ENCODE data around the gene AGRN. TPM values are rescaled to one million over a fixed set of nuclear protein-coding genes. Genes with fewer than 3 reads are reported as not detected.

AGRN gene
- total RNA-seq, 1 donor from 2014 or later: 27.6 TPM

DNA sequence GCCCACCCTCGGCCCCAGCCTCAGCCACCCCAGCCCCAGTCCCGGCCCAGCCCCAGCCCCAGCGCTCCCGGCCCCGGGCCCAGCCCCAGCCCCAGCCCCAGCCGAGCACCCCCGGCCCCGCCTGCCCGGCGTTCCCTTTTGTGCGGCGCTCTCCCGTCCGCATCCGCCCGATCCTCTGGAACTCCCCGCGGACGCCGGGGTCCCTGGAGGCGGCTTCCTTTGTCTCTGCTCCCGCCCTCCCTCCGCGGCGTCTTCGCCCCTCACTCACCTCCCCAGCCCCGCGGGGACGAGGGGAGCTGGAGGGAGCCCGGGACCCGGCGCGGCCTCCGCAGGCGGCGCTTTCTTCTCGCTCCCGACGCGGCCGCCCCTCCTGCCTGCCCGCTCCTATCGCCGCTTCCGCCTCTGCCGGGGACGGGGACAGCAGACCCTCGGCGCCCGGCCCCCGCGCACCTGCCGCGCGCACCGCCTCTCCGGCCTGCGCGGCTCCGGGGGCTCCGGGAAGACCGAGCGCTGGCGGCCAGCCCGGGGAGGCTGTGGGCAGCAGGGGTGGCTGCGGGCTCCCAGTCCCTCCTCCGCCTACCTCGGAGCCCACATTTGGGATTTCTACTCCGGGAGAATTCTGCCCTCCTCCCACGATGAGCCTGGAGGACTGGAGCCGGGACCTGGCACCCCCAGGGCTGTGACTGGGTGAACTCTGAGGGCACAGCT, 14.0 kb downstream of the AGRN start:
- Mint-ChIP-seq H3K36me3 (ENCODE audit: low read depth) (no peaks in the 10 kb centered on the region), H3K9me3 (no peaks in the 10 kb centered on the region)
- intact Hi-C loops (cut with micrococcal nuclease): loop anchor here (1.0 to 5.0 kb wide), 3 partner anchors 25 to 258 kb away; no protein-coding TSS in a partner anchor

GRCh38 chr1:1034439-1034781, 14.5 kb downstream of the AGRN start:
- intact Hi-C loops (cut with micrococcal nuclease): loop anchor here (5.0 kb wide), 1 partner anchor 258 kb away; no protein-coding TSS in a partner anchor
- H3K4me1 Mint-ChIP-seq (ENCODE audit: low read depth): peaks cover 12% of the 10 kb centered on the region
- no peaks in the 10 kb centered on the region for H3K36me3 Mint-ChIP-seq (ENCODE audit: low read depth)
- no peak for DNase-seq (ENCODE audit: low spot score)
- H3K27me3 Mint-ChIP-seq (ENCODE audit: low read depth): peaks cover 29% of the 10 kb centered on the region
- H3K4me3 Mint-ChIP-seq (ENCODE audit: low read depth): peak overlapping the region; percentile 54
- H3K27ac Mint-ChIP-seq: no peak overlapping the region
- H3K9me3 Mint-ChIP-seq: no peaks in the 10 kb centered on the region

More for the DNA sequence above, 14.0 kb downstream of the AGRN start:
- Mint-ChIP-seq H3K4me3 (ENCODE audit: low read depth) (peak overlapping the region; percentile 54), H3K27me3 (ENCODE audit: low read depth) (peaks cover 25% of the 10 kb centered on the region), H3K4me1 (ENCODE audit: low read depth) (peaks cover 10% of the 10 kb centered on the region), H3K27ac (no peak overlapping the region)
- DNase-seq (ENCODE audit: low spot score): no peak

DNA sequence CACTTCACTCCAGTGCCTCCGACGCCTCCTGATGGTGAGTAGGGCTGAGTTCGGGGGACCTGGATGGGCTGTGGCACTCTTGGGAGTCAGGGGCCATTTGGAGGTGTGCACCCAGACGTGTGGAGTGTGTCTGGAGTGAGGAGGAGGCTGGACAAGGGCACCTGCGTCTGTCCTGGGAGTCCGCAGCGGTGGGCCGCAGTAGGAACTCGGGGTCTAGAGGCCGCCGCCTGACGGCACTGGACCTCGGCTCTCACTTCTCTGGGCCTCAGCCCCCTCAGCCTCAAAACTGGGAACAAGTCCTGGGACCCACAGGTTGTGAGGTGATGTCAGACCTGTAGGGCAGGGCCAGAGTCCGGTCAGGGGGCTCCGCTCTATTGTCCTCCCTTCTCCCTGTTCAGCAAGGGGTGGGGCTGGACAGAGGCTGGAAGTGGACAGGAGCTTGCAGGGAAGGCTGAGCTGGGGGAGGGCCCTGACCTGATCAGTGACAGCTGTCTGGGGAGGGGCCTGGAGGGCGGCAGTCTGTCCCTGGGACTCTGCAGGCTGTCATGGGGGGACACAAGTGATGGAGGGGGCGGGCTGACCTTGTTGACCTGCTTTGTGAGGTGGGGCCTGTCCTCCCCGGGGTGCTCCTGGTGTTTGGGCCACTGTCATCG, 15.5 kb downstream of the AGRN start:
- intact Hi-C loops (cut with micrococcal nuclease): no loop called here

GRCh38 chr1:1037366-1038327, 17.7 kb downstream of the AGRN start:
- DNase-seq (ENCODE audit: low spot score): no peak
- H3K4me3 Mint-ChIP-seq (ENCODE audit: low read depth): no peak overlapping the region
- no peak overlapping the region for H3K27ac Mint-ChIP-seq
- H3K36me3 Mint-ChIP-seq (ENCODE audit: low read depth): no peaks in the 10 kb centered on the region
- peaks cover 27% of the 10 kb centered on the region for H3K27me3 Mint-ChIP-seq (ENCODE audit: low read depth)
- no peaks in the 10 kb centered on the region for H3K9me3 Mint-ChIP-seq
- H3K4me1 Mint-ChIP-seq (ENCODE audit: low read depth): peaks cover 11% of the 10 kb centered on the region
- intact Hi-C loops (cut with micrococcal nuclease): no loop called here

More for the DNA sequence above, 15.5 kb downstream of the AGRN start:
- no peak for DNase-seq (ENCODE audit: low spot score)
- Mint-ChIP-seq H3K27ac (no peak overlapping the region), H3K9me3 (no peaks in the 10 kb centered on the region), H3K27me3 (ENCODE audit: low read depth) (peaks cover 34% of the 10 kb centered on the region), H3K36me3 (ENCODE audit: low read depth) (no peaks in the 10 kb centered on the region), H3K4me3 (ENCODE audit: low read depth) (no peak overlapping the region), H3K4me1 (ENCODE audit: low read depth) (peaks cover 16% of the 10 kb centered on the region)

DNA sequence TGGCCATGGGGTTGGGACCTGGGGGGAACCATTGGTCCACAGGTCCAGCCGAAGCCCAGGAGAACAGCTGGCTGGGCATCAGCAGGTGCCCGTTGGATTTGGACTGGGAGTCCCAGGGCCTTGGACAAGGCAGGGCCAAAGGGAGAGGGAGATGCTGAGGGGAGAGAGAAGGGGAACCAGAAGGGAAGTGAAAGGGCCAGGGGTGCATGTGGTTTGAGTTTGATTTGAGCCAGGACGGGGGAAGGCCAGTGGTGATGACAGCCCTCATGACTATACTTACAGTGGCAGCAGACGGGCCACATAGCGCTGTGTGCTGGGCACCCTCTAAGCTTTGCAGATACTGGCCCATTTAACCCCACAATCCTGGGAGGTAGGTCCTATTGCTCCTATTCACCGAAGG, 18.8 kb downstream of the AGRN start:
- Mint-ChIP-seq H3K4me1 (ENCODE audit: low read depth) (peaks cover 11% of the 10 kb centered on the region), H3K27ac (no peak overlapping the region), H3K4me3 (ENCODE audit: low read depth) (peak overlapping the region; percentile 1), H3K27me3 (ENCODE audit: low read depth) (peaks cover 27% of the 10 kb centered on the region), H3K36me3 (ENCODE audit: low read depth) (no peaks in the 10 kb centered on the region), H3K9me3 (no peaks in the 10 kb centered on the region)
- intact Hi-C loops (cut with micrococcal nuclease): no loop called here
- DNase-seq (ENCODE audit: low spot score): no peak

DNA sequence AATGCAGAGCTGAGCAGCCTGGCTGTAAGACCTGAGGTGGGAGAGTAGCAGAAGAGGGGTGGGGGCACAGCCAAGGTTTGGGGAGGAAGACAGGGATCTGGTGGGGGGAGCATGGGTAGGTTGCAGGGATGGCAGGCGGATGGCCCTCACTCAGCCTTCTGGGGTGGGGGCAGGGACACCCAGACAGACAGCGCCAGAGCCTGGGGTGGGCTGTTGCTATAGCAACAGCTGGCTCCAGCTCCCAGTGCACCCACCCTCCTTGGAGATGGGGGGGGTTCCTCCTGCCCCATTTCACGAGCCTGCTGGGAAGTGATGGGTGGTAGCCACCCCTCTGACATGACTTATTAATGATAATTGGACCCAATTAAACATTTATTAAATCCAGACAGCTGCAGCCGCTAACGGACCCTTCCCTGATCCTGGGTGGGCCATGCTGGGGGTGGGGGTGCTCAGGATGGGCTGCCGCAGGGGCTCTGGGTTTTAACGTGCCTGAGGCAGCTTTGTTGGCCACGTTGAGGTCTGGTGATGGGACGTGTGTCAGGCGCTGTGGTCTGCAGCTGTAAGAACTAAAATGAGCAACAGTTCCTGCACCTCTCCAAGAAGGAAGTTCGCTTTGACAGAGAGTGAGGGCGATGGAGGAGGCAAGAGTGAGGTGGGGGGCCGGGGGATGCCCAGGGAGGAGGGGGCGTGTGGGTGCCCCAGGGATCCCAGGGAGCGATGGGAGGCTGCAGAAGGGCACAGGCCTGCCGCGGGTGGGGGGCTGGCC, 19.4 kb downstream of the AGRN start:
- no peaks in the 10 kb centered on the region for H3K9me3 Mint-ChIP-seq
- H3K4me3 Mint-ChIP-seq (ENCODE audit: low read depth): peak overlapping the region; percentile 63
- no peak for DNase-seq (ENCODE audit: low spot score)
- H3K36me3 Mint-ChIP-seq (ENCODE audit: low read depth): no peaks in the 10 kb centered on the region
- peaks cover 25% of the 10 kb centered on the region for H3K27me3 Mint-ChIP-seq (ENCODE audit: low read depth)
- peaks cover 11% of the 10 kb centered on the region for H3K4me1 Mint-ChIP-seq (ENCODE audit: low read depth)
- H3K27ac Mint-ChIP-seq: peak overlapping the region; percentile 2
- intact Hi-C loops (cut with micrococcal nuclease): no loop called here

DNA sequence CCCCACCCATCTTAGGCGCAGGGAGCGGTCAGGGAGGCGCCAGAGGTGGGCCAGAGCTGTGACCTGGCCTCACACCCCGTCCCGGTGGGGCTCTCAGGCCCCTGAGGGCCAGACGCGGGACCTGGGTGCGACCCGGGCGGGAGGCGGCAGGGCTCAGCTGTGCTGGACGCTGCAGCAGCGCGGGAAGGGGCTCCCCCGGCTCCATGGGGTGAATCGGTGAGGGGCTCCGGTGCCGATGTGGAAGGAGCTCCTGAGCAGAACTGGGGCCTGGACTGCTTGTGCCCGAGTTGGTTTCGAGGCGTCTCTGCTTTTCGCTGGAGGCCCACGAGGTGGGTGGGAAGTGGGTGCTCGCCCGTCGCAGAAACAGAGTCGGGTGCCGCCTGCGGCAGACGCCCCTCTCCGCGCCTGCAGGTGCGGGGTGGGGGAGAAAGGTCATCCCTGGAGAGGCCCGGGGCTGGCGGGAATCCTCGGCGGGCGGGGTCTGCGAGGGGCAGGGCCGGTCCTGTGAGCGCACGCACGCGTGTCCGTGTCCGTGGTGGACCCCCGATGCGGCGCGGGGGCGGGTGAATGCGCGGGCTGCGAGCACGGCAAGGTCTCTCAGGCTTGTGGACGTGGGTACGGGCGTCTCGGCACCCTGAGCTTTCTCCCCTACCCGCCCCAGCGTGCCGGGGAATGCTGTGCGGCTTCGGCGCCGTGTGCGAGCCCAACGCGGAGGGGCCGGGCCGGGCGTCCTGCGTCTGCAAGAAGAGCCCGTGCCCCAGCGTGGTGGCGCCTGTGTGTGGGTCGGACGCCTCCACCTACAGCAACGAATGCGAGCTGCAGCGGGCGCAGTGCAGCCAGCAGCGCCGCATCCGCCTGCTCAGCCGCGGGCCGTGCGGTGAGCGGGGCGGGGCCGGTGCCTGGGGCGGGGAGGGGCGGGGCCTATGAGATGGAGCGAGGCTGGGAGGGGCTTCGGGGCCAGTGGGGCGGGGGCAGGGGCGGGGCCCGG, 20.4 kb downstream of the AGRN start:
- H3K27me3 Mint-ChIP-seq (ENCODE audit: low read depth): peaks cover 21% of the 10 kb centered on the region
- H3K9me3 Mint-ChIP-seq: no peaks in the 10 kb centered on the region
- peak overlapping the region; percentile 2 for H3K27ac Mint-ChIP-seq
- peak; percentile 79 for DNase-seq (ENCODE audit: low spot score)
- intact Hi-C loops (cut with micrococcal nuclease): loop anchor here (2.0 kb wide), 2 partner anchors 19 to 77 kb away; partner anchors contain the start of gene C1orf159
- no peaks in the 10 kb centered on the region for H3K36me3 Mint-ChIP-seq (ENCODE audit: low read depth)
- H3K4me3 Mint-ChIP-seq (ENCODE audit: low read depth): peak overlapping the region; percentile 63
- H3K4me1 Mint-ChIP-seq (ENCODE audit: low read depth): peaks cover 11% of the 10 kb centered on the region

- Mint-ChIP-seq H3K4me1 (ENCODE audit: low read depth) (peaks cover 11% of the 10 kb centered on the region), H3K4me3 (ENCODE audit: low read depth) (no peak overlapping the region), H3K9me3 (no peaks in the 10 kb centered on the region), H3K27me3 (ENCODE audit: low read depth) (peaks cover 17% of the 10 kb centered on the region), H3K36me3 (ENCODE audit: low read depth) (no peaks in the 10 kb centered on the region), H3K27ac (no peak overlapping the region)
- intact Hi-C loops (cut with micrococcal nuclease): loop anchor here (2.0 kb wide), 2 partner anchors 18 to 76 kb away; partner anchors contain the start of gene C1orf159
- DNase-seq (ENCODE audit: low spot score): no peak
Observed at GRCh38 chr1:1041092-1041523, 21.2 kb downstream of the AGRN start.

DNA sequence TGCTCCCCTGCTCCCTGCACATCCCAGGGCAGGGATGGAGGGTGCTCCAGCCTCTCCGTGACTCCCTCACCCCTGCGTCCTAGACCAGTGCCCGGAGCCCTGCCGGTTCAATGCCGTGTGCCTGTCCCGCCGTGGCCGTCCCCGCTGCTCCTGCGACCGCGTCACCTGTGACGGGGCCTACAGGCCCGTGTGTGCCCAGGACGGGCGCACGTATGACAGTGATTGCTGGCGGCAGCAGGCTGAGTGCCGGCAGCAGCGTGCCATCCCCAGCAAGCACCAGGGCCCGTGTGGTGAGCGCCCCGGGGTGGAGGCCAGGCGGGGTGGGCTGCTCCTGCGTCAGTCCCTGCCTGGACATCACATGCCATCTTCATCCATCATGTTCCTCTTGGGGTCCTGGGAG, 22.0 kb downstream of the AGRN start:
- intact Hi-C loops (cut with micrococcal nuclease): loop anchor here (2.0 kb wide), 2 partner anchors 17 to 75 kb away; partner anchors contain the start of gene C1orf159
- no peak overlapping the region for H3K4me3 Mint-ChIP-seq (ENCODE audit: low read depth)
- H3K36me3 Mint-ChIP-seq (ENCODE audit: low read depth): no peaks in the 10 kb centered on the region
- H3K9me3 Mint-ChIP-seq: no peaks in the 10 kb centered on the region
- DNase-seq (ENCODE audit: low spot score): no peak
- H3K27me3 Mint-ChIP-seq (ENCODE audit: low read depth): peaks cover 15% of the 10 kb centered on the region
- H3K4me1 Mint-ChIP-seq (ENCODE audit: low read depth): peaks cover 11% of the 10 kb centered on the region
- no peak overlapping the region for H3K27ac Mint-ChIP-seq

- no peaks in the 10 kb centered on the region for H3K9me3 Mint-ChIP-seq
- no peaks in the 10 kb centered on the region for H3K36me3 Mint-ChIP-seq (ENCODE audit: low read depth)
- no peak overlapping the region for H3K27ac Mint-ChIP-seq
- no peak overlapping the region for H3K4me3 Mint-ChIP-seq (ENCODE audit: low read depth)
- no peak for DNase-seq (ENCODE audit: low spot score)
- H3K27me3 Mint-ChIP-seq (ENCODE audit: low read depth): peaks cover 15% of the 10 kb centered on the region
- intact Hi-C loops (cut with micrococcal nuclease): no loop called here
- H3K4me1 Mint-ChIP-seq (ENCODE audit: low read depth): peaks cover 11% of the 10 kb centered on the region
Observed at GRCh38 chr1:1042835-1043234, 22.9 kb downstream of the AGRN start.

DNA sequence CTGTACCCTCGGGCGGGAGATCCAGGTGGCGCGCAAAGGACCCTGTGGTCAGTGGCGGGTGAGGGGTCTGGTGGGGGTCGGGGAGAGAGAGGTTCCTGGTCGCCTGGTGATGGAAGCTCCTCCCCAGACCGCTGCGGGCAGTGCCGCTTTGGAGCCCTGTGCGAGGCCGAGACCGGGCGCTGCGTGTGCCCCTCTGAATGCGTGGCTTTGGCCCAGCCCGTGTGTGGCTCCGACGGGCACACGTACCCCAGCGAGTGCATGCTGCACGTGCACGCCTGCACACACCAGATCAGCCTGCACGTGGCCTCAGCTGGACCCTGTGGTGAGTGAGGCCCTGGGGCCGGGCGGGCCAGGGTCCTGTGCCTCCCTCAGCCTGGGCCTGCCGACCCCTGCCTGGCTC, 23.5 kb downstream of the AGRN start:
- intact Hi-C loops (cut with micrococcal nuclease): no loop called here
- Mint-ChIP-seq H3K27ac (no peak overlapping the region), H3K9me3 (no peaks in the 10 kb centered on the region), H3K36me3 (ENCODE audit: low read depth) (no peaks in the 10 kb centered on the region), H3K4me3 (ENCODE audit: low read depth) (no peak overlapping the region), H3K4me1 (ENCODE audit: low read depth) (peaks cover 11% of the 10 kb centered on the region), H3K27me3 (ENCODE audit: low read depth) (peaks cover 13% of the 10 kb centered on the region)
- no peak for DNase-seq (ENCODE audit: low spot score)
